WERI-Rb-1 (cell line): ENCODE results near the gene PKD1L1.
A peak's percentile ranks its signal among the peaks of the same experiment; 100 is the strongest.

Experiments used
- DNase-seq: peaks from one replicate; pipeline ENCODE4 v3.0.0-alpha.2; 2020
- H3K27ac ChIP-seq: fragments of 250-450 bp; sonication (Bioruptor Pico); 2 replicates; pipeline ENCODE4 v1.5.1; 2020; ENCODE audit warnings: mild to moderate bottlenecking, moderate library complexity
- H3K27me3 ChIP-seq: fragments of 250-450 bp; sonication (Bioruptor Pico); 2 replicates; pipeline ENCODE4 v1.5.1; 2021; ENCODE audit warnings: mild to moderate bottlenecking, low read depth, moderate library complexity; ENCODE audit not compliant: insufficient read depth, severe bottlenecking
- H3K36me3 ChIP-seq: fragments of 250-450 bp; sonication (Bioruptor Pico); 2 replicates; pipeline ENCODE4 v1.5.1; 2020; ENCODE audit warnings: mild to moderate bottlenecking, moderate library complexity
- H3K4me3 ChIP-seq: 2 replicates; pipeline ENCODE4 v1.5.1; 2011; ENCODE audit warnings: low read depth, mild to moderate bottlenecking, control low read depth, low read length
- H3K9me3 ChIP-seq: fragments of 250-450 bp; sonication (Bioruptor Pico); 2 replicates; pipeline ENCODE4 v1.5.1; 2021; ENCODE audit warnings: mild to moderate bottlenecking, moderate library complexity; ENCODE audit not compliant: severe bottlenecking
- CTCF ChIP-seq: IDR thresholded peaks from 2 replicates; pipeline ENCODE4 v1.5.1; 2011; ENCODE audit warnings: low read depth, mild to moderate bottlenecking, control low read depth, inconsistent platforms, low read length

PKD1L1 gene

GRCh38 chr7:47905076-47905920, 43.0 kb downstream of the PKD1L1 start:
- Histone ChIP-seq H3K9me3 (no peaks in the 10 kb centered on the region), H3K4me3 (no peak overlapping the region), H3K27me3 (no peaks in the 10 kb centered on the region), H3K36me3 (no peaks in the 10 kb centered on the region), H3K27ac (no peak overlapping the region)
- DNase-seq = no peak
- no peak for TF ChIP-seq CTCF

GRCh38 chr7:47902013-47902412, 46.3 kb downstream of the PKD1L1 start:
- no peak for DNase-seq
- no peaks in the 10 kb centered on the region for H3K27me3 ChIP-seq

GRCh38 chr7:47901542-47901941, 46.7 kb downstream of the PKD1L1 start:
- no peak for DNase-seq

More at GRCh38 chr7:47902013-47902412, 46.3 kb downstream of the PKD1L1 start:
- Histone ChIP-seq H3K36me3 (no peaks in the 10 kb centered on the region), H3K9me3 (no peaks in the 10 kb centered on the region), H3K27ac (no peak overlapping the region), H3K4me3 (no peak overlapping the region)
- TF ChIP-seq CTCF = no peak

DNA sequence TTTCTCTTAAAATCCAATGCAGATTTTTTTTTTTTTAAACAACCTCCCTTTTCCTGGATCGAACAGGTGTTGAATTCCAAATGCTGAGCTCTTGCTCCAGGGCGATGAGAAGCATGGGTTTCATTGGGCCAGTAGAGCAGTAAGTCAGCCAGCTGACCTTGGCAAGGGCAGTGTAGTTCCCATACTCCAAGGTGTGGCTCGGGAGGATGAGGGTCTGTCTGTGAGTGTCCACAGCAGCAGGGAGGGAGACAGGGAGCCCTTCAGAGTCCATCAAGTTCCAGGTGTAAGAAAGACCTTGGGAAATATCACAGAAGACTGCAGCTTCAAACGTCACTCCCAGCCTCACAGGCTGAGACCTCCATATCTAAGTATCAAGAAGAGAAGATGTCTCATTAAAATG, 50.4 kb downstream of the PKD1L1 start:
- TF ChIP-seq CTCF = no peak
- H3K27ac ChIP-seq = peak overlapping the region; percentile 66; the same call in 1 of the 2 replicates
- no peaks in the 10 kb centered on the region for H3K36me3 ChIP-seq
- H3K27me3 ChIP-seq = no peaks in the 10 kb centered on the region
- DNase-seq = no peak
- H3K9me3 ChIP-seq = no peaks in the 10 kb centered on the region
- H3K4me3 ChIP-seq = no peak overlapping the region

More at GRCh38 chr7:47901542-47901941, 46.7 kb downstream of the PKD1L1 start:
- H3K4me3 ChIP-seq = no peak overlapping the region
- no peak overlapping the region for H3K27ac ChIP-seq
- TF ChIP-seq CTCF = no peak
- H3K9me3 ChIP-seq = no peaks in the 10 kb centered on the region
- no peaks in the 10 kb centered on the region for H3K27me3 ChIP-seq
- H3K36me3 ChIP-seq = no peaks in the 10 kb centered on the region

DNA sequence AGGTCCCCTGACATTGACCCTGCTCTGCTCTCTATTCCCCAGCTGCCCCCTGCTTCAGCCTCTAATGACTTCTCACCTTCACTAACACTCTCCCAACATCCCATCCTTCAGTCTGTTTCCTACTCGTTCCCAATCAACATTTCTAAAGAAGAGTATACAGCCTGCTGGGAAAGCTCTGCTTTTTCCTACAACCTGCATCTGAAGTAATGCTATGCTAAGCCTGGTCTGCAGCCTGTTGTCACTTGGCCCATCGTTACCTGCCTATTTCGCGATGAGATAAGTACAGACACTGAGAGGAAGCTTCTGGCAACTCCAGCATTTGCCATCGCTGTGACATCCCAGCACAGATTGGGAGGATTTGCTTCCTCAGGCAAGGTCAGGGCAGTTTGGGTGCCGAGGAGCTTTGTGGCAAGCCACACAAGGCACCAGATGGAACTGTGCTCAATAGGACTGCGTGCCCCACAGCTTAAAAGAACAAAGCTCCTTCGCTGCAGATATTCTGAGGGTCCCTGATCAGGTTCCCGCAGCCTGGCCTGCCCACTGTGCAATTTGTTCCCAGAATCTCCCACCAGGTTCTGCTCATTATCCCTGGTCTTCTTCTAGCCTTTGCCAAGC, 51.4 kb downstream of the PKD1L1 start:
- no peaks in the 10 kb centered on the region for H3K27me3 ChIP-seq
- no peak for TF ChIP-seq CTCF
- peak overlapping the region; percentile 66 for H3K27ac ChIP-seq
- DNase-seq = peak; percentile 76
- no peaks in the 10 kb centered on the region for H3K9me3 ChIP-seq
- H3K36me3 ChIP-seq = no peaks in the 10 kb centered on the region
- no peak overlapping the region for H3K4me3 ChIP-seq
